Measurements from ENCODE around the gene TNPO2.
A peak's percentile ranks its signal among the peaks of the same experiment; 100 is the strongest.
"Not testable (repeated sequence)": the region's sequence is repeated elsewhere in the genome, so short reads cannot be mapped to it uniquely, and the experiment has no call there.

TNPO2 gene

DNA sequence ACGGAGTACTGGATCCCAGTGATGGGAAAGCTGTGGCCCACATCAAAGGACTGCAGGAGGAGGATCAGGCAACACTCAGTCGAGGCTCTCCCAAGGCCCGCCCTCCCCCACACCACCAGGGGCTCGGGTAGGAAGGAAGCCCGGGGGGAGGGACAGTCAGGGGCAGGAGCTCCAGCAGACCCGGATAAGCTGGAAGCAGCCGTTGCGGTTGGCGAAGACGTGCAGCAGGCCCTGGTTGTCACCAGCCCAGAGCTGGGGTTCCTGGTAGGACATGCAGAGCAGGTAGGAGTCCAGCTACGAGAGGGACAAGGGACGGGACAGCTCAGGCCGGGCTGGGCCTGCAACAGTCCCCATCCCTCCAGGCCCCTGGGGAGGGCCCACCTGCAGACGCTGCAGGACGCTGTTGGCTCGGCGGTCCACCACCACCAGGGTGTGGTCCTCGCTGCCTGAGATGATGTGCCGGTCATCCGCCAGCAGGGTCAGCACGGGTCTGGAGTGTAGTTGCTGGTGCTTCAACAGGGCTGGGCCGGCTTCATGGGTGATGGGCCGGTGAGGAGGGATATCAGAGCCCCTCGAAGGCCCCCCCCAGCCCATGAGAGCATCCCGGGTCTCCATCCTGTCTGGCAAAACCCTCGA, 34.0 kb downstream of the TNPO2 start:
- no peak for DNase-seq (ENCODE audit: low read depth in 2 of 2)
- no peak overlapping the region for H3K4me3 ChIP-seq (replicated peaks in 1 of 2; ENCODE audit: low read depth in 2 of 2, low read length in 2 of 2)
- TF ChIP-seq, protein P1, sequence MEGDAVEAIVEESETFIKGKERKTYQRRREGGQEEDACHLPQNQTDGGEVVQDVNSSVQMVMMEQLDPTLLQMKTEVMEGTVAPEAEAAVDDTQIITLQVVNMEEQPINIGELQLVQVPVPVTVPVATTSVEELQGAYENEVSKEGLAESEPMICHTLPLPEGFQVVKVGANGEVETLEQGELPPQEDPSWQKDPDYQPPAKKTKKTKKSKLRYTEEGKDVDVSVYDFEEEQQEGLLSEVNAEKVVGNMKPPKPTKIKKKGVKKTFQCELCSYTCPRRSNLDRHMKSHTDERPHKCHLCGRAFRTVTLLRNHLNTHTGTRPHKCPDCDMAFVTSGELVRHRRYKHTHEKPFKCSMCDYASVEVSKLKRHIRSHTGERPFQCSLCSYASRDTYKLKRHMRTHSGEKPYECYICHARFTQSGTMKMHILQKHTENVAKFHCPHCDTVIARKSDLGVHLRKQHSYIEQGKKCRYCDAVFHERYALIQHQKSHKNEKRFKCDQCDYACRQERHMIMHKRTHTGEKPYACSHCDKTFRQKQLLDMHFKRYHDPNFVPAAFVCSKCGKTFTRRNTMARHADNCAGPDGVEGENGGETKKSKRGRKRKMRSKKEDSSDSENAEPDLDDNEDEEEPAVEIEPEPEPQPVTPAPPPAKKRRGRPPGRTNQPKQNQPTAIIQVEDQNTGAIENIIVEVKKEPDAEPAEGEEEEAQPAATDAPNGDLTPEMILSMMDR (IDR thresholded peaks at IDR 0.05; ENCODE audit: low read depth, low read length): no peak

GRCh38 chr19:12689012-12689411, 34.7 kb downstream of the TNPO2 start:
- TF ChIP-seq, protein P1 (IDR thresholded peaks at IDR 0.05; ENCODE audit: low read depth, low read length): no peak
- H3K4me3 ChIP-seq (replicated peaks in 1 of 2; ENCODE audit: low read depth in 2 of 2, low read length in 2 of 2): no peak overlapping the region
- DNase-seq (ENCODE audit: low read depth in 2 of 2): no peak

DNA sequence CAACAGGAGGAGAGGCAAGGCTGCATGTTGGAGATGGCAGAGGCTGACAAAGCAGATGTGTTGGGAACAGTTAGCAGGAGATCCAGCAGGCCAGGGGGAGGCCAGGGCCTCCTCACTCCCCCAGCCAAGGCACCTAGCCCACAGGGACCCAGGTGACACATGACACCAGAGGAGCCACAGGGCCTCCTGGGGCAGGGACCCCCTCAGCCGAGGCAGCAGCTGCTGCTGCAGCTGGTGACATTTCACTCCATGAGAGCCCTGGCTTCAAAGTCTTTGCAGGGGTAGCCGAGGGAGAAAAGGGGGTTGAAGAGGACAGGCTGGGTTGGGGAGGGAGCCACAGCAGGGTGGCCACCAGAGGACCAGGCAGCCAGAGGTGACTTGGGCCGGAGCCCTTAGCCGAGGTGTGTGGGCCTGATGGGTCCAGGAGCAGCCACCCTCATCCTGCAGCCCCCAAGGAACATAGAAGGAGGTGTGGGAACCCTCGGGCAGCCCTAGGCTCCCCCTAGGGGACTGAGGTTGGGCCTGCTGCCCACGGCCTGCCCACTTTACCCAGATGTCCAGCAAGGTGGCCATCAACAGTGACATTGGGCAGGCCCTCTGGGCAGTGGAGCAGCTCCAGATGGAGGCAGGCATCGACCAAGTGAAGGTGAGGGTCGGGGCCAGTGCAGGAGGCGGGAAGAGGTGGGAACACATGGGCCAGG, 36.1 kb downstream of the TNPO2 start, which contains the start of gene GNG14:
Gene GNG14, plus strand, starts transcription at position 503 of the 701 bp plus-strand sequence. Its CDS starts 51 bp downstream, at position 554.
- DNase-seq (ENCODE audit: low read depth in 2 of 2): no peak
- TF ChIP-seq, protein P1 (IDR thresholded peaks at IDR 0.05; ENCODE audit: low read depth, low read length): no peak
- H3K4me3 ChIP-seq (replicated peaks in 1 of 2; ENCODE audit: low read depth in 2 of 2, low read length in 2 of 2): no peak within 1 kb of the TSS

DNA sequence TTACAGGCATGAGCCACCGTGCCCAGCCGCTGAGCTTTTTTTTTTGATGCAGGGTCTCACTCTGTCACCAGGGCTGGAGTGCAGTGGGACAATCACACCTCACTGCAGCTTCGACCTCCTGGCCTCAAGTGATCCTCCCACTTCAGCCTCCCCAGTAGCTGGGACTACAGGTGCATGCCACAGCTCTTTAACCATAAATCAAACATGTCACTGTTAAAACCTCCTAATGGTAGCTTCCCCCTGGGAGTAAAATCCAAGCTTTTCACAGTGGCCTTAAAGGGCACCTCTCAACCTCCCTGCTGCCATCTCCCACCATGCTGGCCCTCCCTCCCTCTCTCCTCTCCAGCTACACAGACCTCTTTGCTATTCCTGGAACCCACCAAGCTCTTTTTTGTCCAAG, 37.9 kb downstream of the TNPO2 start:
- TF ChIP-seq, protein P1 (IDR thresholded peaks at IDR 0.05; ENCODE audit: low read depth, low read length): no peak
- H3K4me3 ChIP-seq (replicated peaks in 1 of 2; ENCODE audit: low read depth in 2 of 2, low read length in 2 of 2): no peak overlapping the region
- DNase-seq (ENCODE audit: low read depth in 2 of 2): no peak

DNA sequence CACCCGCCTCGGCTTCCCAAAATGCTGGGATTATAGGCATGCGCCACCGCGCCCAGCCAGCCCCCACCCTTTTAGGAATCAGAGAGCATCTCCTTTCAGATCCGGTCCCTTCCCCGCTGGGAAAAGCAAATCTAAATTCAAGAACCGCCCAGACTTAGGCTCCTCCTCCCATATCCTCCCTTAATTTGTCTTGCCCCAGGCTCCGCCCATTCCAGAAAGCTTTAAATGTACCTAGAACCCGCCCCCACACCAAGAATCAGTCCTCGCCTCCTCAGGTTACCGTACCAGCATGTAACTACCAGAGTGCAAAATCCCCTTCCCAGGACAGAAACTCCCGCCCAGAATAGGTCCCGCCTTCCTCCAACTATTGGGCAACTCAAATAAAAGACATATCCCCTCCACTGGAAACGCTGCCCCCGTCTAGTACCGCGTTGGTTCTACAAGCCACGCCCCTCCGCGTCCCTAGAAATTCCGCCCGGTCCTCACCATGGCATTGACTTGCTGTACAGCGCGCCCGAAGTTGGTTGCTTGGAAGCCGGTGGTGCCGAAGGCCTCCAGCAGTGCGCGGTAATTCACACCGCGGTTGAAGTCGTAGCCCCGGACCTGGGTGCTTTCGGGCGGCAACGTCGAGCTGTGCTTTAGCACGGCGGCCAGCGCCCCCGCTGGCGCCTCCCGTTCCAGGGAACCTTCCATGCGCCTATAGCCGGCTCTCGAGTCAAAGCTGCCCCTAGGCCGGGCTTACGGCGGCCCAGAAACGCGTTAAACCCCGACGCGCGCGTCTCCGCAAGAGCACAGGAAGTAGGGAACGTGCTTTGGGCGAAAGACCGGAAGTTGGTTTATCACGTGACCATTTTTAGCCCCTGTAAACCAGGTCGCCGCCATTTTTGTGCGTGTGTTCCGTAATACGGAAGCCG, 42.4 kb downstream of the TNPO2 start, which contains the start of gene DHPS:
Gene DHPS, minus strand, starts transcription at position 807 of the 914 bp plus-strand sequence. Its CDS starts 114 bp downstream, at position 693.
- TF ChIP-seq, protein P1 (IDR thresholded peaks at IDR 0.05; ENCODE audit: low read depth, low read length): no peak

DNA sequence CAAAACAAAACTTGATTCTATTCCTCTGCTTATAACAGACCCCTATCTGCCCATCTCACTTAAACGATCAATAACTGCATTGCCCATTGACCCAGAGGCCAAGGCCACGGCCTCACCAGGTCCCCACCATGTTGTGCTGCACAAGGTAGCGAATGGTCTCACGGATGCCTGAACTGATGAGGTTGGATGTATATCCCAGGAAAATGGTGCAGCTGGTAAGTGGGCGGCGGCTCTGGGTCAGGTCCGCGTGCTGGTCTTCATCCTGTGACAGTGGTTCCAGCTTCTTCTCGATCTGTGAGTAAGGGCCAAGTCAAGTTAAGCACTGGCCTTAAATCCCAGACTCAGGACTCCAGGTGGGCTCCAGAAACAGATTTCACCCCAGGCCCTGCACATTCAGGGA, 43.7 kb downstream of the TNPO2 start:
- TF ChIP-seq, protein P1 (IDR thresholded peaks at IDR 0.05; ENCODE audit: low read depth, low read length): no peak
- no peak for DNase-seq (ENCODE audit: low read depth in 2 of 2)
- no peak overlapping the region for H3K4me3 ChIP-seq (replicated peaks in 1 of 2; ENCODE audit: low read depth in 2 of 2, low read length in 2 of 2)

More for the DNA sequence above, 42.4 kb downstream of the TNPO2 start, which contains the start of gene DHPS:
- DNase-seq (ENCODE audit: low read depth in 2 of 2): peak; percentile 99
- H3K4me3 ChIP-seq (replicated peaks in 1 of 2; ENCODE audit: low read depth in 2 of 2, low read length in 2 of 2): peak within 1 kb of the TSS; percentile 98 to 99

- not testable (repeated sequence) for H3K4me3 ChIP-seq (replicated peaks in 1 of 2; ENCODE audit: low read depth in 2 of 2, low read length in 2 of 2); DNase-seq (ENCODE audit: low read depth in 2 of 2)
These were observed 45.7 kb downstream of the TNPO2 start for GRCh38 chr19:12678039-12678438.

Measured in cardiac fibroblast (primary cell).